NCI-H2081 (cell line): ENCODE results near the gene GJC1.
A peak's percentile ranks its signal among the peaks of the same experiment; 100 is the strongest.

Experiments
- DNase-seq, 2 experiments: peaks; one replicate each; lab custom pipeline; 2025; lab: John Stamatoyannopoulos, UW

GJC1 gene

GRCh38 chr17:44798356-44798755 is 31.7 kb downstream of the GJC1 start:
- DNase-seq: no peak

GRCh38 chr17:44797802-44798201 is 32.3 kb downstream of the GJC1 start:
- no peak for DNase-seq

GRCh38 chr17:44796731-44797130 is 33.4 kb downstream of the GJC1 start:
- no peak for DNase-seq

- DNase-seq: no peak
Measured at GRCh38 chr17:44795928-44796327, 34.2 kb downstream of the GJC1 start.

GRCh38 chr17:44795421-44795820 is 34.7 kb downstream of the GJC1 start:
- DNase-seq: no peak

- no peak for DNase-seq
Measured at GRCh38 chr17:44794851-44795413, 35.2 kb downstream of the GJC1 start.

GRCh38 chr17:44793885-44794842 is 35.9 kb downstream of the GJC1 start:
- no peak for DNase-seq

- DNase-seq: no peak
Measured at GRCh38 chr17:44792276-44792675, 37.8 kb downstream of the GJC1 start.

- DNase-seq: no peak
Measured at GRCh38 chr17:44788139-44788538, 41.9 kb downstream of the GJC1 start.

- DNase-seq: no peak
Measured at GRCh38 chr17:44787271-44787940, 42.7 kb downstream of the GJC1 start.

- no peak for DNase-seq
Measured at GRCh38 chr17:44786551-44787081, 43.5 kb downstream of the GJC1 start.

GRCh38 chr17:44785921-44786320 is 44.2 kb downstream of the GJC1 start:
- no peak for DNase-seq

GRCh38 chr17:44782326-44782850 is 47.7 kb downstream of the GJC1 start:
- no peak for DNase-seq

GRCh38 chr17:44781551-44782325 is 48.3 kb downstream of the GJC1 start:
- DNase-seq: no peak

- DNase-seq: no peak
Measured at GRCh38 chr17:44780845-44781480, 49.1 kb downstream of the GJC1 start.

GRCh38 chr17:44780161-44780560 is 49.9 kb downstream of the GJC1 start:
- no peak for DNase-seq

- DNase-seq: peak; percentile 71 to 78
Measured at GRCh38 chr17:44779211-44780025, 50.7 kb downstream of the GJC1 start.

GRCh38 chr17:44778656-44779210 is 51.4 kb downstream of the GJC1 start:
- DNase-seq: no peak

- DNase-seq: no peak
Measured at GRCh38 chr17:44777394-44778348, 52.4 kb downstream of the GJC1 start.
